PFSK-1 (cell line): ENCODE results near the gene ATXN1.

ENCODE experiments used
- FOXP2 ChIP-seq: optimal IDR thresholded peaks from 2 replicates; pipeline ENCODE3; 2011; ENCODE audit warnings: borderline replicate concordance, control low read depth, inconsistent platforms; ENCODE audit not compliant: insufficient read depth; ENCODE audit errors: extremely low read length, extremely low read depth
- POLR2AphosphoS5 ChIP-seq: IDR thresholded peaks from 2 replicates; pipeline ENCODE4 v1.6.1; 2012; ENCODE audit warnings: low read depth, mild to moderate bottlenecking, control low read depth, low read length, moderate library complexity
- SIN3A ChIP-seq: IDR thresholded peaks from 2 replicates; pipeline ENCODE4 v1.6.1; 2012; ENCODE audit warnings: mild to moderate bottlenecking, low read length, moderate library complexity, borderline replicate concordance; ENCODE audit not compliant: insufficient read depth
- TAF1 ChIP-seq: IDR thresholded peaks from 2 replicates; pipeline ENCODE4 v1.6.1; 2012; ENCODE audit warnings: low read length, control low read depth, borderline replicate concordance; ENCODE audit not compliant: insufficient read depth
- TF ChIP-seq, protein P1 (sequence below), 2 experiments: IDR thresholded peaks; 2 replicates each; pipeline versions ENCODE4 v1.6.1 to v1.8.0; 2011 to 2012; ENCODE audit warnings: low read depth in 2 of 2, low read length in 2 of 2, control low read depth in 1 of 2, inconsistent platforms in 1 of 2, mild to moderate bottlenecking in 1 of 2, moderate library complexity in 1 of 2; ENCODE audit not compliant: insufficient read depth in 1 of 2

ATXN1 gene

DNA sequence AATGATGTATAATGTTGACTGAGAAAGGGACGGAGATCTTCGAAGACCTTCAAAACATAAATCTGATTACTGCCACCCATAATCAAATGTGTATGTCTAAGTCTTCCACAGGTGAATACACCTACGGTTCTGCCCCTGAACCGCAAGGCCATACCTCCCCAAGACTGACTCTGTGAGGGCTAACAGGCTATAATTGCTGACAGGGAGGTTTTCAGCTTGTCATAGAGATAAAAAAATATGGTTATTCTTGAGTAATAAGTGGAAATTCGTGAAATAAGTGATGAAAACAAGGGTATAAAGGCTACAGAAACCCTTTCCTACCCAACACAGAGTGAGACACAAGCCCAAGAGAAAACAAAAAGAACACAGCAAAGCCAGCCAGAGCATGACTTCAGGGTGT is 188.9 kb downstream of the ATXN1 start:
- TF ChIP-seq SIN3A (no peak), POLR2AphosphoS5 (no peak)
- TF ChIP-seq, protein P1, sequence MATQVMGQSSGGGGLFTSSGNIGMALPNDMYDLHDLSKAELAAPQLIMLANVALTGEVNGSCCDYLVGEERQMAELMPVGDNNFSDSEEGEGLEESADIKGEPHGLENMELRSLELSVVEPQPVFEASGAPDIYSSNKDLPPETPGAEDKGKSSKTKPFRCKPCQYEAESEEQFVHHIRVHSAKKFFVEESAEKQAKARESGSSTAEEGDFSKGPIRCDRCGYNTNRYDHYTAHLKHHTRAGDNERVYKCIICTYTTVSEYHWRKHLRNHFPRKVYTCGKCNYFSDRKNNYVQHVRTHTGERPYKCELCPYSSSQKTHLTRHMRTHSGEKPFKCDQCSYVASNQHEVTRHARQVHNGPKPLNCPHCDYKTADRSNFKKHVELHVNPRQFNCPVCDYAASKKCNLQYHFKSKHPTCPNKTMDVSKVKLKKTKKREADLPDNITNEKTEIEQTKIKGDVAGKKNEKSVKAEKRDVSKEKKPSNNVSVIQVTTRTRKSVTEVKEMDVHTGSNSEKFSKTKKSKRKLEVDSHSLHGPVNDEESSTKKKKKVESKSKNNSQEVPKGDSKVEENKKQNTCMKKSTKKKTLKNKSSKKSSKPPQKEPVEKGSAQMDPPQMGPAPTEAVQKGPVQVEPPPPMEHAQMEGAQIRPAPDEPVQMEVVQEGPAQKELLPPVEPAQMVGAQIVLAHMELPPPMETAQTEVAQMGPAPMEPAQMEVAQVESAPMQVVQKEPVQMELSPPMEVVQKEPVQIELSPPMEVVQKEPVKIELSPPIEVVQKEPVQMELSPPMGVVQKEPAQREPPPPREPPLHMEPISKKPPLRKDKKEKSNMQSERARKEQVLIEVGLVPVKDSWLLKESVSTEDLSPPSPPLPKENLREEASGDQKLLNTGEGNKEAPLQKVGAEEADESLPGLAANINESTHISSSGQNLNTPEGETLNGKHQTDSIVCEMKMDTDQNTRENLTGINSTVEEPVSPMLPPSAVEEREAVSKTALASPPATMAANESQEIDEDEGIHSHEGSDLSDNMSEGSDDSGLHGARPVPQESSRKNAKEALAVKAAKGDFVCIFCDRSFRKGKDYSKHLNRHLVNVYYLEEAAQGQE (IDR thresholded peaks at IDR 0.05; ENCODE audit: insufficient read depth in 1 of 2, low read depth in 2 of 2, low read length in 2 of 2), result no peak

DNA sequence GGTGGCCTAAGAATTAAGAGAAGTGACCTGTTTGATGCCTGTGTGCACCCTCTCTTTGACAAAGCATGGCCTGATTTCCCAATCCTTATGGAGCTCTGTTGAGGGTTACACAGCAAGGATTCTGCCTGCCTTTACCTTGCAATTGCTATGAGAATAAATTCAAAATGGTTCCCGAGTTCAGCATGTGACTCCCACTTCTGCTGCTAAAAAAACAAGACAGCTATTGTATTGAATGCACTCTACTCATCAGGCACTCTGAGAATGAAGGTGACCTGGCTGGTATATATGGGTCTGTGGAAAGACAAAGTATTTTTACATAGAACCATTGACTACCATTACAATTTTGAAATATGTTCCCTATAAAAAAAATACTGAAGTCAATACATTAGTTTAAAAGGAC is 190.3 kb downstream of the ATXN1 start:
- TF ChIP-seq POLR2AphosphoS5, result no peak

GRCh38 chr6:16570221-16570553 is 191.1 kb downstream of the ATXN1 start:
- TF ChIP-seq FOXP2, result no peak
- no peak for TF ChIP-seq TAF1
- TF ChIP-seq POLR2AphosphoS5, result no peak
- TF ChIP-seq, protein P1 (IDR thresholded peaks at IDR 0.05; ENCODE audit: insufficient read depth in 1 of 2, low read depth in 2 of 2, low read length in 2 of 2), result no peak
- no peak for TF ChIP-seq SIN3A

DNA sequence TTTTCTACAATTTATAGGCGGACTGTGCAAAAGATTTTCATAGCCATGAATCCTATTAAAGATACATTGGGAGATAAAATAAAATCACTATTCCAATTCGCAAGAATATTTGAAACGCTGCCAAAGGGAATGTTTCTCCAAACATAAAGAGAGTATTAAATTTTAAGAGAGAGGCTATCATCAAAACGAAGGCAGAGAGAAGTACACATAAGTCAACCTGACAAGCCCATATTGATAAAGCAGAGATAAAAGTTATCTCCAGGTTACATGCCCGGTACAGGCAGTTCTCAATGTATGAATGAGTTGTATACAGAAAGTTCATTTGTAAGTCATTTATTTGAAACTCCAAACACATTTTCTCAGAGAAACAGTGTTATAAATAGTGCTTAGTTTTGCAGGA is 193.1 kb downstream of the ATXN1 start:
- TF ChIP-seq, protein P1 (IDR thresholded peaks at IDR 0.05; ENCODE audit: insufficient read depth in 1 of 2, low read depth in 2 of 2, low read length in 2 of 2), result no peak
- TF ChIP-seq SIN3A, result no peak
- TF ChIP-seq POLR2AphosphoS5, result no peak
- no peak for TF ChIP-seq TAF1
- TF ChIP-seq FOXP2, result no peak

GRCh38 chr6:16567071-16567470 is 194.2 kb downstream of the ATXN1 start:
- TF ChIP-seq TAF1 (no peak), POLR2AphosphoS5 (no peak), FOXP2 (no peak)
- TF ChIP-seq, protein P1 (IDR thresholded peaks at IDR 0.05; ENCODE audit: insufficient read depth in 1 of 2, low read depth in 2 of 2, low read length in 2 of 2), result no peak

GRCh38 chr6:16564436-16564835 is 196.8 kb downstream of the ATXN1 start:
- no peak for TF ChIP-seq FOXP2
- TF ChIP-seq, protein P1 (IDR thresholded peaks at IDR 0.05; ENCODE audit: insufficient read depth in 1 of 2, low read depth in 2 of 2, low read length in 2 of 2), result no peak
- no peak for TF ChIP-seq TAF1
- TF ChIP-seq SIN3A, result no peak
- TF ChIP-seq POLR2AphosphoS5, result no peak
